Osteoblast (primary cell): ENCODE results near the gene PLA2G2C. TPM values are rescaled to one million over a fixed set of nuclear protein-coding genes. Genes with fewer than 3 reads are reported as not detected.

ENCODE experiments used
- DNase-seq: peaks from one replicate; pipeline ENCODE4 v3.0.0; 2011; ENCODE audit warnings: low spot score, mixed read lengths; ENCODE audit not compliant: insufficient read length; ENCODE audit errors: missing footprints
- H2AFZ ChIP-seq: 2 replicates; pipeline ENCODE4 v1.6.0; 2011; ENCODE audit warnings: mild to moderate bottlenecking, low read length
- H3K27ac ChIP-seq: 2 replicates; pipeline ENCODE4 v1.5.1; 2011; ENCODE audit warnings: mild to moderate bottlenecking, low read depth, low read length, moderate library complexity
- H3K27me3 ChIP-seq: 2 replicates; pipeline ENCODE4 v1.6.0; 2012; ENCODE audit warnings: mild to moderate bottlenecking, control low read depth, inconsistent platforms, low read length, moderate library complexity; ENCODE audit not compliant: insufficient read depth
- H3K36me3 ChIP-seq: 2 replicates; pipeline ENCODE4 v1.5.1; 2011; ENCODE audit warnings: mild to moderate bottlenecking, low read length, control low read depth, moderate library complexity; ENCODE audit not compliant: insufficient read depth
- H3K4me1 ChIP-seq: 2 replicates; pipeline ENCODE4 v1.5.1; 2011; ENCODE audit warnings: mild to moderate bottlenecking, low read length, control low read depth, moderate library complexity; ENCODE audit not compliant: insufficient read depth
- H3K4me2 ChIP-seq: 2 replicates; pipeline ENCODE4 v1.6.0; 2011; ENCODE audit warnings: mild to moderate bottlenecking, low read length; ENCODE audit not compliant: insufficient read depth
- H3K4me3 ChIP-seq: fragments of 200-600 bp; sonication (generic); 3 replicates; pipeline ENCODE4 v1.5.1; 2012; ENCODE audit warnings: mild to moderate bottlenecking, low read length, inconsistent platforms; ENCODE audit not compliant: insufficient read depth
- H3K79me2 ChIP-seq: 2 replicates; pipeline ENCODE4 v1.6.0; 2012; ENCODE audit warnings: mild to moderate bottlenecking, low read length, control low read depth, inconsistent platforms; ENCODE audit not compliant: insufficient read depth
- H3K9me3 ChIP-seq: 2 replicates; pipeline ENCODE4 v1.5.1; 2011; ENCODE audit warnings: low read depth, low read length, control low read depth
- H4K20me1 ChIP-seq: 2 replicates; pipeline ENCODE4 v1.6.0; 2012; ENCODE audit warnings: mild to moderate bottlenecking, low read length, control low read depth; ENCODE audit not compliant: insufficient read depth
- CTCF ChIP-seq: IDR thresholded peaks from 2 replicates; pipeline ENCODE4 v1.5.1; 2011; ENCODE audit warnings: mild to moderate bottlenecking, low read depth, low read length, moderate library complexity; ENCODE audit errors: extremely low read depth
- total RNA-seq: library from RNA; depleted of rRNA; stranded (reverse); fragments of >200 nt; gene quantifications from 2 replicates; pipeline ENCODE4 v1.2.3, GENCODE V29; 2012

Gene PLA2G2C
- total RNA-seq, 1 donor = not detected

- Histone ChIP-seq H3K4me1 (no peaks in the 10 kb centered on the region), H3K27ac (no peak overlapping the region), H3K79me2 (no peaks in the 10 kb centered on the region), H4K20me1 (no peaks in the 10 kb centered on the region), H3K27me3 (peaks cover 68% of the 10 kb centered on the region), H2AFZ (no peak overlapping the region), H3K9me3 (no peaks in the 10 kb centered on the region), H3K4me2 (no peak overlapping the region), H3K4me3 (no peak overlapping the region), H3K36me3 (no peaks in the 10 kb centered on the region)
- no peak for DNase-seq
- TF ChIP-seq CTCF = no peak
These were observed 5.0 kb upstream of the PLA2G2C start for GRCh38 chr1:20191266-20191825.

GRCh38 chr1:20190256-20191160 lies 4.2 kb upstream of the PLA2G2C start:
- no peak for DNase-seq
- H3K27ac ChIP-seq = no peak overlapping the region
- no peak for TF ChIP-seq CTCF
- peaks cover 75% of the 10 kb centered on the region for H3K27me3 ChIP-seq
- no peak overlapping the region for H3K4me2 ChIP-seq
- H3K4me3 ChIP-seq = no peak overlapping the region
- no peaks in the 10 kb centered on the region for H3K9me3 ChIP-seq
- H4K20me1 ChIP-seq = no peaks in the 10 kb centered on the region
- no peaks in the 10 kb centered on the region for H3K36me3 ChIP-seq
- H3K4me1 ChIP-seq = no peaks in the 10 kb centered on the region
- no peaks in the 10 kb centered on the region for H3K79me2 ChIP-seq
- no peak overlapping the region for H2AFZ ChIP-seq

GRCh38 chr1:20189664-20190063 lies 3.3 kb upstream of the PLA2G2C start:
- Histone ChIP-seq H3K4me3 (no peak overlapping the region), H3K4me1 (no peaks in the 10 kb centered on the region), H3K4me2 (no peak overlapping the region), H4K20me1 (no peaks in the 10 kb centered on the region), H3K27me3 (peaks cover 80% of the 10 kb centered on the region), H3K79me2 (no peaks in the 10 kb centered on the region), H3K36me3 (no peaks in the 10 kb centered on the region), H3K27ac (no peak overlapping the region), H2AFZ (no peak overlapping the region), H3K9me3 (no peaks in the 10 kb centered on the region)
- no peak for DNase-seq
- no peak for TF ChIP-seq CTCF

GRCh38 chr1:20188455-20188817 lies 2.1 kb upstream of the PLA2G2C start:
- Histone ChIP-seq H3K79me2 (no peaks in the 10 kb centered on the region), H3K27me3 (peaks cover 82% of the 10 kb centered on the region), H3K27ac (no peak overlapping the region), H4K20me1 (no peaks in the 10 kb centered on the region), H3K36me3 (no peaks in the 10 kb centered on the region), H2AFZ (no peak overlapping the region), H3K9me3 (no peaks in the 10 kb centered on the region), H3K4me3 (no peak overlapping the region), H3K4me2 (no peak overlapping the region), H3K4me1 (no peaks in the 10 kb centered on the region)
- no peak for DNase-seq
- no peak for TF ChIP-seq CTCF
